NCI-H1092 treated with DMSO at 0.1 percent for 48 hours (cell line): ENCODE results near the gene DNAH14.
"Not testable (repeated sequence)": the region's sequence is repeated elsewhere in the genome, so short reads cannot be mapped to it uniquely, and the experiment has no call there.

Source experiments
- DNase-seq: peaks from one replicate; lab custom pipeline; 2025; lab: John Stamatoyannopoulos, UW

DNAH14 gene

DNA sequence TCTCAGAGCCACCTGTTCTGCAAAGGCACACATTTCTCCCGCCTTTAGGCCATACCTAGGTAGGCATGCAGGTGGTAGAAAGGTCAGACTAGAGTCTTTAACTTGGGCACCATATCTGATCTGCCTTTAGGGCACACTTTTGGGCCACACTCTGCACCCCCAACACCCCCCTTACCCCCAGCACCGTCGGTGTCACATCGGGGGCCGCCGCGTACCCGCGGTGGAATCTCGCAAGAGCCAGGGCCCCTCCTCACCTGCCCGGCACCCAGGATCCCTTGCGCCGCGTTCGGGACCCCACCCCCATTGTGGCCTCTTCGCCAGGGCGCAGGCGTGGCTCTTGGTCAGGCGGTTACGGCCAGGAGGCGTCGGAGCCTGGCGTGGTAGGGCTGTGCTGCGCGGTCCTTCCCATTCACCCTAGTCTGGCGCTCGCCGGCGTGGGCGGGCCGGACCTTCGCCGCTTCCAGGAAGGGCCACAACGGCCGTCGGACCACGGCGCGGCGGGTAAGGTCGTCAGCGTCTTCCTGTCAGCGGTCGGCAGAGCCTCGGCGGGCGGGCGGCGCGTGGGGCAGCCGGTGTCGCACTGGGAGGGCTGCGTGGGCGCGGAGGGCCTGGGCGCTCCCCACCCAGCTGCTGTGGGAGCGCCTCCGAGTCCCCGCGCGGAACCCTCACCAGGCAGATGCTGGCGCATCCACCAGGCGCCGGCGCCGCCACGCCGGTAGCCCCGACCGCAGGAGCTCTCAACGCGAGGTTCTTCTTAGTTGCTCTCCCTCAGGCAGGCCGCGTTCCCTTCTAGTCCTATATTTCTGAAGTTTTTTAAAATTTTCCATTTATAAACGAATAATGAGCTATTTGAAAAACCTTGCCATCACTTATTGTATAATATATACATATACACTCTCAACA, at the start of gene DNAH14:
TSS of gene DNAH14 (plus strand) at position 341 of the 903 bp plus-strand sequence. CDS start 23,028 bp downstream, outside the sequence.
- DNase-seq, result peak; percentile 85

DNA sequence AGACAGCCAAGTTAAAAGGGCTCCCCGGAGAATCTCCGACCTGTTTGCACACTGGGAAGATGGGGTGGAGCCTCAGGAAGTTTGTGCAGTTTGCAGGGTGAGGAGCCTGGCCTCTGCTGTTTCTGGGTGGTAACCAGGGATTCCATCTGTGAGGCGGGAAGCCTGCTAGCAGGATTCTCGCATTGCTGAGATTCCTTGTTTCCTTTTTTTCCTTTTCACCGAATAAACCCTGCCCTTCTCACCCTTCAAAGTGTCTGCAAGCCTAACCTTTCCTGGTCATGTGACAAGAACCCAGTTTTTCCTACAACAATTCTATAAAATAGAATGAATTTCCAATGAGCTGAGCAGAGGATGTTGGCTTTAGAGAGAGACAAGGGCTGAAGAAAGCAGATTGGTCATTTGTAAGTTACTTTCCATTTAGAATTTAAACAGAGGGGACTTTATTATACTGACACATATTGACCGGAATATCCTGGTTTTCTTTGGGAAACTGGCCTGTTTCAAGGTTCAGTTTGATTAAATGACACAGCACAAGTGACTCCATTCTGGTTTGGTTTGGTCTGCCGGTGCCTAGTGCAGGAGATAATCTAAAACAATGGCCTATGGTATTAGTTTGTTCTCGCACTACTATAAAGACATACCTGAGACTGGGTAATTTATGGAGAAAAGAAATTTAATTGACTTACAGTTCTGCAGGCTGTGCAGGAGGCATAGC, 48.7 kb upstream of the DNAH14 start:
- DNase-seq, result no peak

- not testable (repeated sequence) for DNase-seq
Measured at GRCh38 chr1:224881308-224881692, 48.2 kb upstream of the DNAH14 start.

DNA sequence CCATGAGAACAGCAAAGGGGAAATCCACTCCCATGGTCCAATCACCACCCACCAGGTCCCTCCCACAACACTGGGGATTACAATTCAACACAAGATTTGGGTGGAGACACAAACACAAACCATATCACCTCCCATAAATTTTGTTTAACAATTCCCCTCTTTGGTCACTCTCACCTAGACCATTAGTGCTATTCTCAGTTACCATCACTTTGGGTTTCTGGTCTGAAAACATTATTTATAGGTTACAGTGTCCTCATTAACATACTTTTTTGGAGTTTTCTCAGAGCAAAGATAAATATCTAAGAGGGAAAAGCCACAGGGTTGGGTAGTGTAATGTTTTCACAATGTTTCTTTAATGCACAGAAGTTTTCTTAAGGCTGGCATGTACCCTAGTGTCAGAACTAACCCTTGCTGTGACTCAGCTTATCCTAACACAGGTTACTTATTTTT, 47.7 kb upstream of the DNAH14 start:
- DNase-seq, result no peak

DNA sequence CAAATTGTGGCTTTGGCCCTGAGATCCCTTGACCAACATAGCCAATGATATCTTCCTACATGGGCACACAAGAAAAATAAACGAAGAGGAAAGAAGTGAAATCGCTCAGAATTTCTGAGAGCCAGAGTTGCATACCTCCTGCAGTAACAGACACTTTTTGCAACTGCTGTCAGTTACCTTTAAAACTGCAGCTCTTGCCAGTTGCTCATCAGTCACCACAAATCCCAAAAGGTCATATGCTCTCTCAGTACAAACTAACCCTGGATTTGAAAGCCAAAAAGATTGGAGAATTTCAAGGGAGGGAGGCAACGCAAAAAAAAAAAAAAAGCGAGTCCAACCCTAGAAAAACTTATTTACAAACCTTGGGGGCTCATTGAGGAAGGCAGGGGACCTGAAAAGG, 47.2 kb upstream of the DNAH14 start:
- DNase-seq, result no peak

DNA sequence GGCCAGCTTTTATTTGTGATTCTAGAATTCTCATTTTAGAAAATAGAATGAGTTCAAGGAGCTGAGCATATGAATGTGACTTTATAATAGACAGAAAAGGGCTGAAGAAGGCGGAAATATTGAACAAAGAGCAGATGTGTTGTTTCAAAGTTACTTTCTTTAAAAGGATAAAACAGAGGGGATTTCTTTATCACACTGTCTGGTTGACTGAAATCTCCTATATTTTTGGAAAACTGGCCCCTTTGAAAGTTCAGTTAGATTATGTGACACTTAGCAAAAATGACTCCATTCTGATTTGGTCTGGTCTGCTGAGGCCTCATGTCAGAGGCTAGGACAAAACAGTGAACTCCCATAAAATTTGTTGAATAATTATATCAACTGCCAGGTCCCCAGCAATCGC, 46.4 kb upstream of the DNAH14 start:
- DNase-seq, result no peak

- DNase-seq, result no peak
Measured at GRCh38 chr1:224884361-224884801, 45.1 kb upstream of the DNAH14 start.

DNA sequence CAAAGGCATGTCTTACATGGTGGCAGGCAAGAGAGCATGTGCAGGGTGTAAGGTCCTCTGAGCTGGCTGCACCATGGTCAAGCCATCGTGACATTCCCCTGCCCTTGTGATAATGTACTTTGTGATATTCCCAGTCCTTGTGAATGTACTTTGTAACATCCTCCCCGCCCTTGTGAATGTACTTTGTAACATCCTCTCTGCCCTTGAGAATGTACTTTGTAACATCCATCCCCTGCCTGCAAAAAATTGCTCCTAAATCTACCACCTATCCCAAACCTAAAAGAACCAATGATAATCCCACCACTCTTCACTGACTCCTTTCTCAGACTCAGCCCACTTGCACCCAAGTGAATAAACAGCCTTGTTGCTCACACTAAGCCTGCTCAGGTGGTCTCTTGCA, 44.1 kb upstream of the DNAH14 start:
- not testable (repeated sequence) for DNase-seq

DNA sequence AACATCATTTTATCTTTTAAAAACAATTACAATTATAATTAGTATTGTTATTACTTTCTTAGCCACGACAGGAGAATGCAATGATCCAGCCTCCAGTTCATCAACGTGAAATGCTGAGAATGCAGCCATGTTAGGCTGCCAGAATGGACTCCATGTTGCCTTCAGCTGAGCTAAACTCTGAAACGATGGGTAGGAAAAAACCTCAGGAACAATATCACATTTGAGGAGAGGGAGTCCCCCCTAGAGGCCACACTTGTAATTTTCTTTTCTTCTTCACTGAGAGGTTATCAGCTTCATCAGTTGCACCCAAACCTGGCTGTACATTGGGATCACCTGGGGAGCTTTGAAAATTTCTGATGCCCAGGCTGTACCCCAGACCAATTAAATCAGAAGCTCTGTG, 34.6 kb upstream of the DNAH14 start:
- peak; percentile 25 for DNase-seq

- no peak for DNase-seq
Measured at GRCh38 chr1:224896130-224896781, 33.2 kb upstream of the DNAH14 start.

- DNase-seq, result no peak
Measured at GRCh38 chr1:224897529-224898327, 31.7 kb upstream of the DNAH14 start.

GRCh38 chr1:224898937-224899336, 30.5 kb upstream of the DNAH14 start:
- no peak for DNase-seq

DNA sequence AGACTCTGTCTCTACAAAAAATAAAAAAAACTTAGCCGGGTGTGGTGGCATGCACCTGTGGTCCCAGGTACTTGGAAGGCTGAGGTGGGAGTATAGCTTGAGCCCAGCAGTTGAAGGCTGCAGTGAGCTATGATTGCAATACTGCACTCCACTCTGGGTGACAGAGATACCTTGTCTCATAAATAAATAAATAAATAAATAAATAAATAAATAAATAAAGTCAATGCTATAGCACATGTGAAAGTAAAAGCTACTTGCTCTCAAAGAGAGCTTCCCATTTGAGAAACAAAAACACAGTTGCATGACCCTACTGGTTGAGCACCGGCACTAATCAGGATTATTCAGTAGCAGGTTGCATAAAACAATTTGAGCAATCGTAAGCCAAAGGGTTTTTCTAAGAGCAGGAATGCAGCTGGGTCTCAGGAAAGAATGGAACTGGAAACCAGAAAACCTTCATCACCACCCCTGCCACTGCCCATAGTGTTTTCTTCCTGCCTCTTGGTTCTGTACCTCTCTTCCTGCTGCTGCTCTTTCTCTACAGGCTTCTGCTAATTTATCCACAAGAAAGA, 29.3 kb upstream of the DNAH14 start:
- no peak for DNase-seq

- no peak for DNase-seq
Measured at GRCh38 chr1:224901087-224901810, 28.2 kb upstream of the DNAH14 start.

GRCh38 chr1:224903955-224904354, 25.5 kb upstream of the DNAH14 start:
- DNase-seq, result no peak

DNA sequence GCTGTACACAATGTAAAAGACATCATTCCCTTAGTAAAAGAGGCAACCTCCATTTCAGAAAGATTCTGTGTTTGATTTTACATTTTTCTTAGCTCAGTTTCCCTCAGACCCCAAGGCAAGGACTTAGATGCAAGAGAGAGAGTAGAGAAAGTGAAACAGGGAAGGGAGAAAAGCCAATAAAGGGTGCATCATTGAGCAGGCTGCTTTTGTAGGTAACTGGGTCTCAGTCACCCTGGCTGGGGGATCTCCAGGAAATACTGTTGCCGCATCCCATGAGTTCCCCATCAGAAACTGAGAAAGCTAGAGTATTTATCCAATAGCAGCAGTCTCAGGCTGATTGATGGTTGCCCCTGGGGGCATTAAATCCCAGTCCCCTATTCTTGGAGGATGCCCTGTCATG, 23.1 kb upstream of the DNAH14 start:
- no peak for DNase-seq

GRCh38 chr1:224911217-224911616, 18.3 kb upstream of the DNAH14 start:
- no peak for DNase-seq

GRCh38 chr1:224914292-224914900, 15.1 kb upstream of the DNAH14 start:
- no peak for DNase-seq

GRCh38 chr1:224919508-224919907, 10.0 kb upstream of the DNAH14 start:
- no peak for DNase-seq

GRCh38 chr1:224920930-224921329, 8.5 kb upstream of the DNAH14 start:
- DNase-seq, result no peak
